AG04450 (cell line): ENCODE results near the gene SHFL. TPM values are rescaled to one million over a fixed set of nuclear protein-coding genes. Genes with fewer than 3 reads are reported as not detected.
A peak's percentile ranks its signal among the peaks of the same experiment; 100 is the strongest.

Source experiments
- CTCF ChIA-PET: fragments of 300-600, 350-600 bp; formaldehyde crosslinking; extraction: SDS; loops from one replicate; lab custom pipeline; 2022; ENCODE audit warnings: antibody characterized with exemption, inconsistent platforms; lab: Charles Lee
- POLR2A ChIA-PET: fragments of 350-600 bp; formaldehyde crosslinking; extraction: SDS; loops from one replicate; lab custom pipeline; 2021; ENCODE audit warnings: antibody characterized with exemption, inconsistent platforms; lab: Yijun Ruan, JAX
- DNase-seq: peaks from one replicate; pipeline ENCODE4 v3.0.0-alpha.2; 2011; ENCODE audit warnings: low read depth, low spot score
- H3K27ac ChIP-seq: one replicate; pipeline ENCODE4 v1.5.1; 2012; ENCODE audit warnings: low read depth, low read length, control low read depth
- H3K27me3 ChIP-seq: one replicate; pipeline ENCODE4 v1.6.0; 2012; ENCODE audit warnings: low read length; ENCODE audit not compliant: control insufficient read depth, insufficient read depth
- H3K4me3 ChIP-seq: 2 replicates; pipeline ENCODE4 v1.5.1; 2011; ENCODE audit warnings: mild to moderate bottlenecking, low read depth, low read length, control low read depth
- H3K9me3 ChIP-seq: 2 replicates; pipeline ENCODE4 v1.5.1; 2012; ENCODE audit warnings: low read length; ENCODE audit not compliant: control insufficient read depth, insufficient read depth
- polyA plus RNA-seq: library from polyadenylated mRNA; depleted of rRNA; stranded (reverse); fragments of >200 nt; gene quantifications from 2 replicates; pipeline ENCODE4 v1.2.3, GENCODE V29; 2011
- TF ChIP-seq, protein P1 (sequence below): IDR thresholded peaks from 2 replicates; pipeline ENCODE4 v1.5.1; 2011; ENCODE audit warnings: low read depth, low read length, control low read depth, inconsistent platforms

The SHFL gene
- polyA plus RNA-seq, 1 experiment: 25.0 TPM

DNA sequence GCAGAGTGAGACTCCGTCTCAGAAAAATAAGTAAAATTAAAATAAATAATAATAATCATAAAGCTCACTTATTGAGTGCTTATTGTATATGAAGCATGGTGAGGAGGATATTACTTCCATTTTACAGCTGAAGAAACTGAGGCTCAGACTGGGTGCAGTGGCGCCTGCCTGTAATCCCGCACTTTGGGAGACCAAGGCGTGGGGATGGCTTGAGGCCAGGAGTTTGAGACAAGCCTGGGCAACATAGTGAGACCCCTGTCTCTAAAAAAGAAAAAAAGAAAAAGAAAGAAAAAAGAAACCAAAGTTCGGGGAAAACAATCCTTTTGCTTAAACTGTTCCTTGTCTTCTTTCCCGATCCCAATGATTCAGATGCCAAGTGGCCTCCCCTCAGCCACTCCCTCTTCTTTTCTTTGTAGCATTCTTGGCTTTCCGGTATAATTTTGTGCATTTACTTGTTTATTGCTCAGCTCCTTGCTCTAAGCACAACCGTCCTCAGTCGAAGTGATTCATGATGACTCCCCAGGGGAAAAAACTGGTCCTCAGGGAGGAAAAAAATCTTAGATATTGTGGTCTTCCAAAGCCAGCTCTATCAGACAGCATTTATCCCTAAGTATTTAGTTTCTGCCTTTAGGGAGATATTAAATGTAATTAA lies 34.5 kb downstream of the SHFL start:
- POLR2A ChIA-PET: interaction anchor here (0.7 to 1.3 kb wide), 4 partner anchors 10 to 27 kb away, joined by 3 to 10 read pairs (median 4); partner anchors contain the start of gene PPAN
- peak; percentile 50 for DNase-seq
- no peaks in the 10 kb centered on the region for H3K27me3 ChIP-seq
- no peaks in the 10 kb centered on the region; the same call in 1 of the 2 replicates for H3K9me3 ChIP-seq
- peak overlapping the region; percentile 63 for H3K27ac ChIP-seq
- TF ChIP-seq, protein P1, sequence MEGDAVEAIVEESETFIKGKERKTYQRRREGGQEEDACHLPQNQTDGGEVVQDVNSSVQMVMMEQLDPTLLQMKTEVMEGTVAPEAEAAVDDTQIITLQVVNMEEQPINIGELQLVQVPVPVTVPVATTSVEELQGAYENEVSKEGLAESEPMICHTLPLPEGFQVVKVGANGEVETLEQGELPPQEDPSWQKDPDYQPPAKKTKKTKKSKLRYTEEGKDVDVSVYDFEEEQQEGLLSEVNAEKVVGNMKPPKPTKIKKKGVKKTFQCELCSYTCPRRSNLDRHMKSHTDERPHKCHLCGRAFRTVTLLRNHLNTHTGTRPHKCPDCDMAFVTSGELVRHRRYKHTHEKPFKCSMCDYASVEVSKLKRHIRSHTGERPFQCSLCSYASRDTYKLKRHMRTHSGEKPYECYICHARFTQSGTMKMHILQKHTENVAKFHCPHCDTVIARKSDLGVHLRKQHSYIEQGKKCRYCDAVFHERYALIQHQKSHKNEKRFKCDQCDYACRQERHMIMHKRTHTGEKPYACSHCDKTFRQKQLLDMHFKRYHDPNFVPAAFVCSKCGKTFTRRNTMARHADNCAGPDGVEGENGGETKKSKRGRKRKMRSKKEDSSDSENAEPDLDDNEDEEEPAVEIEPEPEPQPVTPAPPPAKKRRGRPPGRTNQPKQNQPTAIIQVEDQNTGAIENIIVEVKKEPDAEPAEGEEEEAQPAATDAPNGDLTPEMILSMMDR: no peak
- no peak overlapping the region for H3K4me3 ChIP-seq
- CTCF ChIA-PET: interaction anchor here (0.5 to 3.0 kb wide), 10 partner anchors 10 to 129 kb away, joined by 3 to 14 read pairs (median 4); partner anchors contain the start of gene DNMT1

DNA sequence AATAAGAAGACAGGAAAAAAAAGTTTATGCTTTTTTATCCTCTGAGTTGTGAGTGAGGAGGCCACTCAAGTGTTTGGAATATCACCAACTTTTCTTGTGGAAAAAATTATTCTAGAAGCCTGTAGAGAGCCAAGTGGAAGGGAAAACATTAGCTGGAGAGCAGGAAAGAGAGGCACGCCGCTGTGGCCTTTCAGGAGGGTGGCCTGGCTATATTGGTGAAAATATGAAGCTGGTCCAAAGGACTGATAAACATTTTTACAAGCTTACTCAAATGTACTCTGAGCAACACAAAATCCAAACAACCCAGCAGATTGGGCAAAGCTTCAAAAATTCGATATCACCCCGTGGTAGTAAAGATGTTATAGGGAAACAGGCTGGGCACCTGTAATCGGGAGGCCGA lies 35.9 kb downstream of the SHFL start:
- Histone ChIP-seq H3K27ac (peak overlapping the region; percentile 39), H3K27me3 (no peaks in the 10 kb centered on the region), H3K4me3 (no peak overlapping the region), H3K9me3 (no peaks in the 10 kb centered on the region; the same call in 1 of the 2 replicates)
- peak; percentile 39 for DNase-seq
- POLR2A ChIA-PET: interaction anchor here (0.5 to 1.3 kb wide), 7 partner anchors 8 to 663 kb away, joined by 3 to 9 read pairs (median 3); partner anchors contain the start of genes PPAN and RAVER1
- CTCF ChIA-PET: interaction anchor here (0.6 to 1.3 kb wide), 5 partner anchors 9 to 138 kb away, joined by 3 to 5 read pairs (median 4); no protein-coding TSS in a partner anchor
- TF ChIP-seq, protein P1: no peak

GRCh38 chr19:10124429-10124828 lies 38.3 kb downstream of the SHFL start:
- Histone ChIP-seq H3K27ac (no peak overlapping the region), H3K4me3 (no peak overlapping the region), H3K9me3 (no peaks in the 10 kb centered on the region; the same call in 1 of the 2 replicates), H3K27me3 (no peaks in the 10 kb centered on the region)
- ChIA-PET POLR2A (no interaction called here), CTCF (no interaction called here)
- no peak for DNase-seq
- TF ChIP-seq, protein P1: no peak

DNA sequence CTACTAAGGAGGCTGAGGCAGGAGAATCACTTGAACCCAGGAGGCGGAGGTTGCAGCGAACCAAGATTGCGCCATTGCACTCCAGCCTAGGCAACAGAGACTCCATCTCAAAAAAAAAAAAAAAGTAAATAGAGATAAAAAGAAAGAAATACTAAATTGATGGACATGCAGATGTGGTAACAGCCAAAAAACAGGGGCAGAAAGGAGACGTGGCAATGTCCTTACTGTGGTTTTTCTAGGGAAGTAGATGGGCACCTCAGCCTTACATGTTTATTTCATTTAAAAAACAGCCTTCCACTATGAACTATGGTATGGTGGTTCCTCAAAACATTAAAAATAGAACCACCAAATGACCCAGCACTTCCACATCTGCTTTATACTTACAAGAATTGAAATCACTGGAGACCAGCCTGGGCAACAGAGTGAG lies 40.1 kb downstream of the SHFL start:
- Histone ChIP-seq H3K9me3 (no peaks in the 10 kb centered on the region), H3K27ac (no peak overlapping the region), H3K4me3 (no peak overlapping the region), H3K27me3 (no peaks in the 10 kb centered on the region)
- TF ChIP-seq, protein P1: no peak
- ChIA-PET CTCF (interaction anchor here (0.6 kb wide), 2 partner anchors 148 to 160 kb away, joined by 3 to 4 read pairs; partner anchors contain the start of gene ICAM4), POLR2A (no interaction called here)
- no peak for DNase-seq

GRCh38 chr19:10132905-10133304 lies 46.8 kb downstream of the SHFL start:
- H3K27ac ChIP-seq: no peak overlapping the region
- TF ChIP-seq, protein P1: no peak
- H3K9me3 ChIP-seq: no peaks in the 10 kb centered on the region; the same call in 1 of the 2 replicates
- H3K27me3 ChIP-seq: no peaks in the 10 kb centered on the region
- ChIA-PET CTCF (interaction anchor here (0.6 to 1.1 kb wide), 2 partner anchors 13 to 33 kb away, joined by 3 to 4 read pairs; no protein-coding TSS in a partner anchor), POLR2A (interaction anchor here (0.7 kb wide), 1 partner anchor 17 kb away, joined by 6 read pairs; no protein-coding TSS in a partner anchor)
- DNase-seq: no peak
- H3K4me3 ChIP-seq: no peak overlapping the region
